ENCODE measurements around the gene CTU2. TPM values are rescaled to one million over a fixed set of nuclear protein-coding genes. Genes with fewer than 3 reads are reported as not detected.

Gene CTU2
- polyA plus RNA-seq, 1 of the 3 experiments (the other 2 are of a cell fraction): 16.2 TPM

DNA sequence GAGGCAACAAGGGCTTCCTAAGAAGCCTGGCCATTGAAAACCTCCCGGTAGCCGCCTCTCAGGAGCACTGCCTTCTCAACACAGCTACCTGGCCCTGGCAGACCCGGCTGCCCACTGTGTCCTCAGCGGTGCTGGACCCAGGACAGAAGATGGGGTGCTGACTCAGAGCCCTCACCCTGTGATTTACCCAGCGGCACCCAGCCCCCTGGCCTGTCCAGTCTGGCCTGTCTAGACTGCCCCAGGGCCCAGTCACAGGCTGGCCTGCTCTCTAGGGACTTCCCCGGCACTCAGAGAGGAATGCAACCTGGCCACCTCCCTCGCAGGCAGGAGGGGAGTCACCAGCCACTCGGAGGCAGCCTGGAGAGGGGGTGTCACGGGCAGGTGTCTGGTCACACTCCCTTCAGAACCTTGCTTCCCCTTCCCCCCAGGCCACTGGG lies 58.6 kb downstream of the CTU2 start:
- H3K4me1 ChIP-seq (ENCODE audit: control insufficient read depth in 1 of 2, insufficient read depth in 2 of 2, low read depth in 1 of 2, low read length in 1 of 2): peaks cover 24 to 29% of the 10 kb centered on the region in 2 experiments; a peak in 3 of 4 replicates
- no peaks in the 10 kb centered on the region for H3K27me3 ChIP-seq (ENCODE audit: insufficient read depth)
- H3K9me2 ChIP-seq: no peaks in the 10 kb centered on the region
- peaks cover 0 to 3% of the 10 kb centered on the region in 2 experiments for H3K36me3 ChIP-seq (replicated peaks in 1 of 2; ENCODE audit: control insufficient read depth in 1 of 2, insufficient read depth in 2 of 2, low read length in 1 of 2)
- H3K9ac ChIP-seq: no peak overlapping the region
- no peak overlapping the region for H2AFZ ChIP-seq (ENCODE audit: low read depth)
- ChIA-PET CTCF (interaction anchor here (1.0 to 30.9 kb wide), 3 partner anchors 9 to 25 kb away, joined by 4 to 540 read pairs (median 93); no protein-coding TSS in a partner anchor), POLR2A (no interaction called here)
- no peaks in the 10 kb centered on the region for H3F3A ChIP-seq (replicated peaks; ENCODE audit: insufficient read depth)
- H3K4me3 ChIP-seq (ENCODE audit: low read depth in 2 of 2, low read length in 1 of 2): no peak overlapping the region
- no peaks in the 10 kb centered on the region for H3K9me3 ChIP-seq
- WGBS (ENCODE audit: low lambda C conversion rate): 57% methylated on average over 6 of the region's 9 CpGs
- H3K27ac ChIP-seq (ENCODE audit: low read depth in 2 of 2, low read length in 1 of 2): no peak overlapping the region
- no peak for DNase-seq
- no peak for TF ChIP-seq JUND (IDR thresholded peaks at IDR 0.05)
- no peak for TF ChIP-seq MEF2A (IDR thresholded peaks at IDR 0.05; ENCODE audit: borderline replicate concordance, low read depth)
- no peak for TF ChIP-seq RXRA (IDR thresholded peaks at IDR 0.05; ENCODE audit: borderline replicate concordance, low read depth)
- TF ChIP-seq, protein P1, sequence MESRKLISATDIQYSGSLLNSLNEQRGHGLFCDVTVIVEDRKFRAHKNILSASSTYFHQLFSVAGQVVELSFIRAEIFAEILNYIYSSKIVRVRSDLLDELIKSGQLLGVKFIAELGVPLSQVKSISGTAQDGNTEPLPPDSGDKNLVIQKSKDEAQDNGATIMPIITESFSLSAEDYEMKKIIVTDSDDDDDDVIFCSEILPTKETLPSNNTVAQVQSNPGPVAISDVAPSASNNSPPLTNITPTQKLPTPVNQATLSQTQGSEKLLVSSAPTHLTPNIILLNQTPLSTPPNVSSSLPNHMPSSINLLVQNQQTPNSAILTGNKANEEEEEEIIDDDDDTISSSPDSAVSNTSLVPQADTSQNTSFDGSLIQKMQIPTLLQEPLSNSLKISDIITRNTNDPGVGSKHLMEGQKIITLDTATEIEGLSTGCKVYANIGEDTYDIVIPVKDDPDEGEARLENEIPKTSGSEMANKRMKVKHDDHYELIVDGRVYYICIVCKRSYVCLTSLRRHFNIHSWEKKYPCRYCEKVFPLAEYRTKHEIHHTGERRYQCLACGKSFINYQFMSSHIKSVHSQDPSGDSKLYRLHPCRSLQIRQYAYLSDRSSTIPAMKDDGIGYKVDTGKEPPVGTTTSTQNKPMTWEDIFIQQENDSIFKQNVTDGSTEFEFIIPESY (IDR thresholded peaks at IDR 0.05; ENCODE audit: borderline replicate concordance, low read depth): no peak
- TF ChIP-seq MAX (IDR thresholded peaks at IDR 0.05; ENCODE audit: low read depth): no peak
- no peak for TF ChIP-seq POLR2AphosphoS5 (IDR thresholded peaks at IDR 0.05; ENCODE audit: low read depth, low read length)
- TF ChIP-seq, protein P2, sequence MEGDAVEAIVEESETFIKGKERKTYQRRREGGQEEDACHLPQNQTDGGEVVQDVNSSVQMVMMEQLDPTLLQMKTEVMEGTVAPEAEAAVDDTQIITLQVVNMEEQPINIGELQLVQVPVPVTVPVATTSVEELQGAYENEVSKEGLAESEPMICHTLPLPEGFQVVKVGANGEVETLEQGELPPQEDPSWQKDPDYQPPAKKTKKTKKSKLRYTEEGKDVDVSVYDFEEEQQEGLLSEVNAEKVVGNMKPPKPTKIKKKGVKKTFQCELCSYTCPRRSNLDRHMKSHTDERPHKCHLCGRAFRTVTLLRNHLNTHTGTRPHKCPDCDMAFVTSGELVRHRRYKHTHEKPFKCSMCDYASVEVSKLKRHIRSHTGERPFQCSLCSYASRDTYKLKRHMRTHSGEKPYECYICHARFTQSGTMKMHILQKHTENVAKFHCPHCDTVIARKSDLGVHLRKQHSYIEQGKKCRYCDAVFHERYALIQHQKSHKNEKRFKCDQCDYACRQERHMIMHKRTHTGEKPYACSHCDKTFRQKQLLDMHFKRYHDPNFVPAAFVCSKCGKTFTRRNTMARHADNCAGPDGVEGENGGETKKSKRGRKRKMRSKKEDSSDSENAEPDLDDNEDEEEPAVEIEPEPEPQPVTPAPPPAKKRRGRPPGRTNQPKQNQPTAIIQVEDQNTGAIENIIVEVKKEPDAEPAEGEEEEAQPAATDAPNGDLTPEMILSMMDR (IDR thresholded peaks at IDR 0.05): no peak
- TF ChIP-seq, protein P3, sequence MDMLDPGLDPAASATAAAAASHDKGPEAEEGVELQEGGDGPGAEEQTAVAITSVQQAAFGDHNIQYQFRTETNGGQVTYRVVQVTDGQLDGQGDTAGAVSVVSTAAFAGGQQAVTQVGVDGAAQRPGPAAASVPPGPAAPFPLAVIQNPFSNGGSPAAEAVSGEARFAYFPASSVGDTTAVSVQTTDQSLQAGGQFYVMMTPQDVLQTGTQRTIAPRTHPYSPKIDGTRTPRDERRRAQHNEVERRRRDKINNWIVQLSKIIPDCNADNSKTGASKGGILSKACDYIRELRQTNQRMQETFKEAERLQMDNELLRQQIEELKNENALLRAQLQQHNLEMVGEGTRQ (IDR thresholded peaks at IDR 0.05; ENCODE audit: borderline replicate concordance, low read depth, low read length): no peak
- TF ChIP-seq REST (IDR thresholded peaks at IDR 0.05; ENCODE audit: low read depth, low read length): no peak
- TF ChIP-seq YY1 (IDR thresholded peaks at IDR 0.05; ENCODE audit: low read depth): no peak
- no peak for TF ChIP-seq ELF1 (IDR thresholded peaks at IDR 0.05)
- no peak for TF ChIP-seq FOXM1 (IDR thresholded peaks at IDR 0.05; ENCODE audit: low read depth)
- TF ChIP-seq GATA2 (CRISPR knock-in tag; IDR thresholded peaks at IDR 0.05): no peak
- TF ChIP-seq SIN3A (IDR thresholded peaks at IDR 0.05; ENCODE audit: borderline replicate concordance, low read depth, low read length): no peak
- TF ChIP-seq TCF12 (IDR thresholded peaks at IDR 0.05): no peak
- no peak for TF ChIP-seq GABPA (IDR thresholded peaks at IDR 0.05; ENCODE audit: low read depth)
- peaks cover 98% of the 10 kb centered on the region for H3K79me2 ChIP-seq (ENCODE audit: insufficient read depth)
- H4K20me1 ChIP-seq (ENCODE audit: insufficient read depth): peaks cover 97% of the 10 kb centered on the region
- H3K4me2 ChIP-seq: no peak overlapping the region

Other genes starting within 250 kb of the CTU2 start
- 18.1 and 32.7 TPM in 2 replicates for gene ZC3H18, start 136.1 kb upstream of the CTU2 start, polyA plus RNA-seq (2012; rRNA removed)
- gene IL17C, start 67.9 kb upstream of the CTU2 start, polyA plus RNA-seq (2012; rRNA removed): 0.07 TPM in 1 of 2 replicates, not detected in the other
- gene CYBA, start 55.5 kb upstream of the CTU2 start, polyA plus RNA-seq (2012; rRNA removed): 116 and 176 TPM in 2 replicates
- gene MVD, start 43.4 kb upstream of the CTU2 start, polyA plus RNA-seq (2012; rRNA removed): 14.7 and 15.7 TPM in 2 replicates
- gene SNAI3, start 20.0 kb upstream of the CTU2 start, polyA plus RNA-seq (2012; rRNA removed): 0.03 and 0.18 TPM in 2 replicates
- 17.0 and 17.2 TPM in 2 replicates for gene RNF166, start 95 bp upstream of the CTU2 start, polyA plus RNA-seq (2012; rRNA removed)
- 111 and 184 TPM in 2 replicates for gene PIEZO1, start 78.7 kb downstream of the CTU2 start, polyA plus RNA-seq (2012; rRNA removed)
- gene CDT1, start 97.3 kb downstream of the CTU2 start, polyA plus RNA-seq (2012; rRNA removed): 3.1 and 6.1 TPM in 2 replicates
- gene APRT, start 105.4 kb downstream of the CTU2 start, polyA plus RNA-seq (2012; rRNA removed): 178 and 192 TPM in 2 replicates
- gene GALNS, start 150.4 kb downstream of the CTU2 start, polyA plus RNA-seq (2012; rRNA removed): 13.8 and 16.5 TPM in 2 replicates
- gene TRAPPC2L, start 150.6 kb downstream of the CTU2 start, polyA plus RNA-seq (2012; rRNA removed): 73.9 and 74.4 TPM in 2 replicates
- gene PABPN1L, start 160.2 kb downstream of the CTU2 start, polyA plus RNA-seq (2012; rRNA removed): not detected in 2 replicates